HepG2 (cell line): ENCODE measurements around the gene ZBP1. TPM values are rescaled to one million over a fixed set of nuclear protein-coding genes. Genes with fewer than 3 reads are reported as not detected.

ENCODE experiments used
- ARID3A ChIP-seq: IDR thresholded peaks from 2 replicates; pipeline ENCODE4 v1.6.1; 2012; ENCODE audit warnings: low read depth, low read length, improper control_type of control experiment
- CBX5 ChIP-seq: sonication (generic); formaldehyde crosslinking; IDR thresholded peaks from 2 replicates; pipeline ENCODE4 v1.4.0; 2020; ENCODE audit warnings: missing genetic modification reagents, borderline replicate concordance
- CCAR2 ChIP-seq: fragments of 200-400 bp; formaldehyde crosslinking; optimal IDR thresholded peaks from 2 replicates; pipeline ENCODE3; 2018; ENCODE audit warnings: low read depth, mild to moderate bottlenecking, low read length, moderate library complexity
- MIER3 ChIP-seq: IDR thresholded peaks from 2 replicates; pipeline ENCODE4 v1.6.1; 2016; ENCODE audit warnings: missing compliant biosample characterization, borderline replicate concordance
- PBX3 ChIP-seq: sonication (generic); formaldehyde crosslinking; IDR thresholded peaks from 2 replicates; pipeline ENCODE4 v1.8.1; 2023; ENCODE audit warnings: missing genetic modification reagents, inconsistent platforms, borderline replicate concordance
- PHF21A ChIP-seq: sonication (generic); formaldehyde crosslinking; IDR thresholded peaks from 2 replicates; pipeline ENCODE4 v1.5.0; 2020; ENCODE audit warnings: mild to moderate bottlenecking, missing genetic modification reagents
- RAD21 ChIP-seq: fragments of 450-650 bp; formaldehyde crosslinking; IDR thresholded peaks from 2 replicates; pipeline ENCODE4 v1.5.0; 2020; ENCODE audit warnings: mild to moderate bottlenecking
- USF2 ChIP-seq, 2 experiments: sonication (generic) in 1 of 2; formaldehyde crosslinking in 1 of 2; IDR thresholded peaks; 2 replicates each; pipeline versions ENCODE4 v1.5.1 to v1.6.1; 2011 to 2020; ENCODE audit warnings: borderline replicate concordance in 1 of 2, low read depth in 1 of 2, low read length in 1 of 2, mild to moderate bottlenecking in 1 of 2, missing genetic modification reagents in 1 of 2, moderate library complexity in 1 of 2
- ZBTB7A ChIP-seq: sonication (generic); formaldehyde crosslinking; IDR thresholded peaks from 2 replicates; pipeline ENCODE4 v1.8.0; 2022; ENCODE audit warnings: mild to moderate bottlenecking, missing genetic modification reagents
- ZBTB8A ChIP-seq: sonication (generic); formaldehyde crosslinking; IDR thresholded peaks from 2 replicates; pipeline ENCODE4 v1.4.0; 2020; ENCODE audit warnings: mild to moderate bottlenecking, low read depth, missing genetic modification reagents, borderline replicate concordance
- ZMYM4 ChIP-seq: sonication (generic); formaldehyde crosslinking; IDR thresholded peaks from 2 replicates; pipeline ENCODE4 v1.8.1; 2023; ENCODE audit warnings: mild to moderate bottlenecking, missing genetic modification reagents
- ZNF124 ChIP-seq: sonication (generic); formaldehyde crosslinking; IDR thresholded peaks from 2 replicates; pipeline ENCODE4 v1.4.0; 2020; ENCODE audit warnings: missing genetic modification reagents
- ZNF280D ChIP-seq: sonication (generic); formaldehyde crosslinking; IDR thresholded peaks from 2 replicates; pipeline ENCODE4 v1.5.1; 2020; ENCODE audit warnings: mild to moderate bottlenecking, missing genetic modification reagents
- ZNF432 ChIP-seq: sonication (generic); formaldehyde crosslinking; IDR thresholded peaks from 2 replicates; pipeline ENCODE4 v1.5.0; 2020; ENCODE audit warnings: missing genetic modification reagents, mild to moderate bottlenecking, borderline replicate concordance
- ZNF547 ChIP-seq: sonication (generic); formaldehyde crosslinking; IDR thresholded peaks from 2 replicates; pipeline ENCODE4 v1.5.1; 2020; ENCODE audit warnings: mild to moderate bottlenecking, missing genetic modification reagents
- ZNF7 ChIP-seq: IDR thresholded peaks from 2 replicates; pipeline ENCODE4 v1.6.1; 2016; ENCODE audit warnings: missing biosample characterization, missing genetic modification reagents
- ZNF713 ChIP-seq: sonication (generic); formaldehyde crosslinking; IDR thresholded peaks from 2 replicates; pipeline ENCODE4 v1.4.0; 2020; ENCODE audit warnings: mild to moderate bottlenecking, missing genetic modification reagents
- ZNF747 ChIP-seq: sonication (generic); formaldehyde crosslinking; IDR thresholded peaks from 2 replicates; pipeline ENCODE4 v1.8.1; 2023; ENCODE audit warnings: missing genetic modification reagents, mild to moderate bottlenecking, borderline replicate concordance
- ZNF788 ChIP-seq: sonication (generic); formaldehyde crosslinking; IDR thresholded peaks from 2 replicates; pipeline ENCODE4 v1.5.0; 2020; ENCODE audit warnings: mild to moderate bottlenecking, missing genetic modification reagents, borderline replicate concordance
- polyA plus RNA-seq, 8 experiments: library from polyadenylated mRNA; depleted of rRNA in 3 of 8; stranded (reverse) in 7 of 8; unstranded in 1 of 8; fragments of >200 nt; fragmentation: Illumina TruSeq in 4 of 8; extraction: Trizol in 4 of 8; gene quantifications; 2 replicates each; pipeline versions ENCODE4 v1.2.1 to v1.2.3, GENCODE V29; 2011 to 2016; ENCODE audit warnings: low read depth in 4 of 8, missing spikeins in 1 of 8, mixed read lengths in 1 of 8; ENCODE audit not compliant: insufficient read depth in 1 of 8
- total RNA-seq, 5 experiments: library from RNA; depleted of rRNA; stranded (reverse); fragments of >200 nt; fragmentation: Illumina TruSeq; extraction: Trizol; gene quantifications; 2 replicates each; pipeline ENCODE4 v1.2.3, GENCODE V29; 2016; ENCODE audit warnings: low read depth in 1 of 5

Gene ZBP1
- total and polyA plus RNA-seq, 2 of the 13 experiments (the other 11 are each of a cell fraction or from before 2014, with no cell fraction given): not detected

GRCh38 chr20:57560554-57561355 is 59.5 kb downstream of the ZBP1 start, which contains the start of gene PCK1 (continued):
- no peak for TF ChIP-seq ZNF7 (CRISPR knock-in tag)
- peak; percentile 98 for TF ChIP-seq ZMYM4 (CRISPR knock-in tag)
- TF ChIP-seq ZNF124 (CRISPR knock-in tag): peak; percentile 79
- TF ChIP-seq ZNF713 (CRISPR knock-in tag): peak; percentile 5; the same call in 1 of the 2 replicates
- TF ChIP-seq ZNF280D (CRISPR knock-in tag): peak; percentile 97
- TF ChIP-seq PBX3: no peak
- peak; percentile 100 for TF ChIP-seq PHF21A (CRISPR knock-in tag)
- peak; percentile 64 for TF ChIP-seq ZNF547 (CRISPR knock-in tag)
- TF ChIP-seq ZNF747: peak; percentile 82
- peak; percentile 93; the same call in 1 of the 2 replicates for TF ChIP-seq ZNF788
- no peak for TF ChIP-seq RAD21 (CRISPR knock-in tag)
- peak; percentile 94 for TF ChIP-seq ARID3A
- peak; percentile 98 for TF ChIP-seq ZBTB7A (CRISPR knock-in tag)
- TF ChIP-seq CCAR2: no peak
- TF ChIP-seq MIER3 (CRISPR knock-in tag): peak; percentile 93
- peak; percentile 66; the same call in 1 of the 2 replicates for TF ChIP-seq CBX5 (CRISPR knock-in tag)
- TF ChIP-seq ZNF432 (CRISPR knock-in tag): no peak; the same call in none of the 2 replicates
- TF ChIP-seq ZBTB8A: no peak
- TF ChIP-seq USF2 (IDR thresholded peaks at IDR 0.05; ENCODE audit: low read depth, low read length): no peak
- peak; percentile 65; the same call in 1 of the 2 replicates for TF ChIP-seq USF2 (CRISPR knock-in tag; IDR thresholded peaks at IDR 0.05; ENCODE audit: borderline replicate concordance)
